OCI-M1 (cell line): ENCODE data around the gene UFD1.

ENCODE experiments used
- DNase-seq: peaks from one replicate; lab custom pipeline; 2025; lab: John Stamatoyannopoulos, UW

UFD1 gene

GRCh38 chr22:19424186-19424500 is 54.9 kb downstream of the UFD1 start:
- DNase-seq = no peak

- no peak for DNase-seq
These were observed 56.3 kb downstream of the UFD1 start for GRCh38 chr22:19422440-19423301.

GRCh38 chr22:19420321-19420720 is 58.7 kb downstream of the UFD1 start:
- DNase-seq = no peak

DNA sequence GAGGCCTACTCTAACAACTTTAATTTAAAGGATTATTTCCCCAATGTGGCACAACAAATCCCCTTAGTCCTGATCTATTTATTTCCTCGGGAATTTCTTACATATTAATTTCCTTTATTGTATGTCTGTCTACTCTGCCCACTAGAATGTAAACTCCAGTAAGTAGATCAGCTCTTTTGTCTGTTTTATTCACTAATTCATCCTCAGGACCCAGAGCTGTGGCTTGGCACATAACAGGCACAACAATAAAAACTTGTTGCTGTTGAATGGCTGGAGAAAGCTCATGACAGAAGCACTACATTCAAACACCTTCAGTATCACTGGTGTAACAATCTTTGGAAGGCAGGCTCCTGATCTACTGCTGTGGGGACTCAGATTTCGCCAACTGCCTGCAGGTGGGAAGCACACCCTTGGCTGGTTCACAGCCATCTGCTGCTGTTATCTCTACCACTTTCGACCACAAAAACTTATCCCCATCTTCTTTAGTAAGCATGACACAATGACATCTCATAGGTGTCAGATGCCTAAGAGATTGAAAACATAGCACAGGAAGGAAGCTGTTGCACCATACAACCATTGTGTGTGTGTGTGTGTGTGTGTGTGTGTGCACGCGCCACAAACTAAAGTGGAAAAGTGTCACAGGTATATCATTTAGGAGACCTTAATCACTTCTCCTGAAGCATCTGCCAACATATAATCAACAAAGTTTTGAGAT is 59.4 kb downstream of the UFD1 start:
- DNase-seq = peak; percentile 86

- DNase-seq = peak; percentile 99
These were observed 59.9 kb downstream of the UFD1 start for GRCh38 chr22:19419086-19419463.

DNA sequence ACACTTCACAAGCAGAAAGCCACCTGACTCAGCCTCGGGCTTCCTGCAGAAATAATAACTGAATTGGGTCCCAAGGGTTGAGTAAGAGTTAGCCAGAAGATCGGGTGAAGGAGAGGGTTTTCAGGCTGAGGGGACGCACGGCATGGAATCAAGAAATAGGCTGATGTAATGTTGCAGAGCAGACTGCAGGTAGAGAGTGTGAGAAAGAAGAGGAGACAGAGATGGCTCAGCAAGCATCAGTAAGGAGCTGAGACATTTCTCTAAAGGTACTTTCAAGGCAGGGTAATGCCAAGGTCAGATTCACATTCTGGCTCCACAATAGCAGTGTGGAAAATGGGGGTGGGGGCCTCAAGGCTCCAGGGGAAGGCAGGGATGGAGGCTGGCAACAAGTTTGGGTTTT is 66.1 kb downstream of the UFD1 start:
- DNase-seq = no peak

DNA sequence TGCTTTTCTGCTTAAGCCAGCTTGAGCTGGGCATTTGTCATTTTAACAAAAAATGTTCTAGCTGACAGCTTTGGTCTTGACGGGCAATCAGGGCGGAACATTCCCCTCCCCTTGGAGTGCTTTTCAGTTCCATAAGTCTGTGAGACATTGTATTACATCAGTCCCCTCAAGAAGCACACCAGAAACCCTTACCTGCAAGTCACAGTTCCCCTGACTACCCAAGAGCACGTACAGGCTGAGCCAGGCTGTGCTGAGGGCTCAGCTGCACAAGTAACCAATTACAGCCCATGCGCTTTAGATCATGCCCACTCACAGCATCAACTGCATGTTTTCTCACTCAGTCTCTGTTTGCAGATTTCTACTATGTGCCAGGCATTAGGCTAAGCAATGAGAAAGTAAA is 66.5 kb downstream of the UFD1 start:
- no peak for DNase-seq

- no peak for DNase-seq
These were observed 67.3 kb downstream of the UFD1 start for GRCh38 chr22:19411690-19412045.

DNA sequence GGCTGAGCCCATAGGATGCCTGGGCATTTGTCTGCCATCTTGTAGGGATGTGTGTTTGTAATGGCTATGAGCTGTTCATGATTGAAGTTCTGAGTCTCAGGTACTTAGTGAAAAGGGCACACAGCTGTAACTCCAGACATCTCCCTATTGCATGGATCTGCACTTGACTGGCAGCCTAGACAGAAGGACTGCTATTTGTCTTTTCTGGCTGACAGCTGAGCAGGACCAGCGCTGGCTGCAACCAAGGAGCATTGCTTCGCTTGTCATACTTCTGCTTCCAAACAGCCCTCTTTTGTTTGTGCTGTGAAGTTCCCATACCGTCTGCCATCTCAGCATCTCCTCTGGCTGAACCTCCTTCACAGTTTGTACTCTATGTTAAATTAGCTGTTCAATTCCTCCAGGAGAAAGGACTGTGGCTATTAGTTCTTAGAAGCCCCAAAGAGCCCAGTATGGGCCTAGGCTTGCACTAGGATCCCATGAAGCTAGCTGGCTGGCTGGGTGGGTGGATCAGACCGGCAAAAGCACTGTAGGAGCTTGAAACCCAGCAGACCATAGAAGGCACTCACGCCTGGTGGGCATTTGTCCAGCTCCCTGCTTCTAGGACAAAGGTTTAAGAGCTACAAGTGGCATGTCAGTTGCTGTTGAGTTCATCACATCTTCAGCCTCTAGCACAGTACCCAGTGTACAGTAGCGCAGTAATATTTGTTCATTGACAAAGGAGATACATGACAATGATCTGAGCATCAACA is 67.9 kb downstream of the UFD1 start:
- no peak for DNase-seq

DNA sequence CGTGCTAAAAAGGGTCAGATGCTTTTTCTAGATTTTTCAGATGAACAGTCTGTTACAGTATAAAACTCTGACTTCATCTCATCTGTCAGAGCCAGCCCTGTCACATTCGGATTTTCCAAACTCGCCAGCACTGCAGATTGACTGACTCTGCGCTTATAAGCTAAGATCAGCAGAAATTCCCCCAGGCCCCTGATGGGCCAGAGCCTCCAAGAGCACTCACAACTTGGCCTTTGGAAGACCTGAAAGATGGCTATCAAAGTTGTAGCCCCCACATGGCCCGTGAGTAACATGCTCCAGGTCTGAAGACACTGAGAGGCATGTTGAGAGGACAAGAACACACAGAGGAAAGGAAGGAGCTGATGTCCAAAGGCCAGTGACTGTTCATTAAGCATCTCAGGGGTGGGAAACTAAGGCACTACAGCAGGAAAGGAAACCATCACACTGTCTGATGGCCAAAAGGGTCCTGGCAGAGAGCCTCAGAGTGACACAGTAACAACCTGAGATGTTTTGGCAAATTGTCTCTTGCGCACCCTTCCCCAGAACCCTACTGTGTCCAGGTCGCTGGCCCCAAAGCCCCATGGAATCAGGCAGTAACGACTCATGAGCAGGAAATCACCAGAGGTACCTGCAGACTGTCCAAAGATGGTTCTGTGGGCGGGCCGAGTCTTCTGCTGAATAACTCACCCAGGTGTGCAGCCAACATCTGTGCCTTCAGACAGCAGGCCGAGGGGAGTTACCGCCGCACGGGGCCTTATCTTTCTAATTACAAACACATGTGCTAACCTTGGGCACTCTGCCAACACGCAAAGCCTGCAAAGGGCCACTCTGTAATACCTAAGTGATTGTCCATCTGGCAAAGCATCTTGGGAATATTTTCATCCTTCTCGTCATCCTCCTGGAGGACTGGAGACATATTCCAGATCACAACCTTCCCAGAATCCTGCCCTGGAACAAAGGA is 71.1 kb downstream of the UFD1 start:
- DNase-seq = no peak

DNA sequence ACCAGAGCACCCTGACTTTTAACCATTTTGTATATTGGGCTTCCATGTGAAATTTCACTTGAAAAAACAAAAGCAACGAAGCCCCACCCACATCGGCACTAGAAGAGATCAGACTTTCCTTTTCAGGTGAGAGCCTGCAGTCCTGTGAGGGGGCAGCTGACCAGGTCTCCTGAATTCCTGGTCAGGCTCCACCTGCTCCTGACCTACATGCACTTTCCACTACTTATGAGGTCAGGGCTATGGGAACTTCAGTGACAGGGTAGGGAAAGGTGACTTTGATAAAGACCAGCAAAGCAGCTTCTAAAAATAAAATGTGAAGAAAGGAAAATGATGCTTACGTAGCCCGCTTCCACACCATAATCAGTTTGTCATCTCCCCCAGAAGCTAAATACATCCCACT is 72.1 kb downstream of the UFD1 start:
- no peak for DNase-seq

DNA sequence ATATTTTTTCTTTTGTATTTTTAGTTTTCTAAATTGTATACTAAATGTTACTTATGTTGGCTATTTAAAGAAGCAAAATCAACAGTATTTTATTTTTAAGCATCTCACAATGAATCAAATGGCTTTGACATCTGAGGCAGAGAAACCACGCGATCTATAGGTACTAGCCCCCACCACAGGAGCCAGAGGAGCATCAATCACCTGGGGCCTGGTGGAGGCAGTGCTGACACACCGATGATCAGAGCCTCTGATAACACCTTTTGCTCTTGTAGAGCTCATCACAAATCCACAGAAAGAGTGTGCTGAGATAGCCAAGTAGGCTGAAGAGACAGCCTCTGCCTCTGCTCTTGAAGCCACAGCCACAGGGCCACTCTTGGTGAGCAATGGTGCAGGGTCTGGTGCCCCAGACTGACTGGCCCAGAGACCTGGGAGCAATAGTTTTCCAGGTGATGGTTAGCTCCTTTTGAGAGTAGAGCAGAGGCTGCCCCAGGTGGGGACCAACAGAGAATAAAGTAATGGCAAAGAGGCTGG is 72.6 kb downstream of the UFD1 start:
- no peak for DNase-seq

DNA sequence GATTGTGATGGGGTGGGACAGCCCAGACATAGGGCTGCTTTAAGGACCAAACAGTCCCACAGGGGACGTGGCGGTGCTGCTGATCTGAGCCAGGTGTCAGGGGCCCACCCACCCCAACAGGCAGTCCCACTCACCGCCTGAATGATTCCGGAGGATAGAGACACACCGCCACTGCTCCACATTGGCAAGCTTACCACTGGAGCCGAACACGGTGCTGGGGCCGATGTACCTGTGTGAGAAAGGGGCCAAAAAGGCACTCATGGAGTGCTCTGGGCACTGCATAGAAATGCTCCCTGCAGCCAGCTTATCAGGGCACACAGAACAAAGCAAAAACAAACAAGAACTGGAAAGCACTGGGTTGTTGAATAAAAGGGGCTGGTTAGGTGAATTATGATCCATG is 73.3 kb downstream of the UFD1 start:
- DNase-seq = no peak

DNA sequence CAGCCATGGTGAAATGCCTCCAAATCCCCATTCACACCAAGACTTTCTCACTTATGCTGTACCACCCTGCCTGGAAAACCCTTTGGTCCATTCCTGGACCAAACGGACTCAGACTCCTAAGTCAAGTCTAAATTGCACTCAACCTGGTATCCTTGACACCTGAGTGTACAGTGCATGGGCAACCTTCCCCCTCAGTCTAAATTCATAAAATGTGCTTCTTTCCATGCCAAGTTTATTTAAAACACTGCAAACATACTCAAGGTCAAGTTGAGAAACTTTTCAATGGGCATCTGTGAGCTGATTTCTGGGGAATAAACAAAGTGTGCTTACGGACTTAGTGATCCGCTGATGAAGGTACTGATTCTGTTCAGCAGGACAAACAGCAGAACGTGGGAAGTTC is 73.9 kb downstream of the UFD1 start:
- DNase-seq = no peak

DNA sequence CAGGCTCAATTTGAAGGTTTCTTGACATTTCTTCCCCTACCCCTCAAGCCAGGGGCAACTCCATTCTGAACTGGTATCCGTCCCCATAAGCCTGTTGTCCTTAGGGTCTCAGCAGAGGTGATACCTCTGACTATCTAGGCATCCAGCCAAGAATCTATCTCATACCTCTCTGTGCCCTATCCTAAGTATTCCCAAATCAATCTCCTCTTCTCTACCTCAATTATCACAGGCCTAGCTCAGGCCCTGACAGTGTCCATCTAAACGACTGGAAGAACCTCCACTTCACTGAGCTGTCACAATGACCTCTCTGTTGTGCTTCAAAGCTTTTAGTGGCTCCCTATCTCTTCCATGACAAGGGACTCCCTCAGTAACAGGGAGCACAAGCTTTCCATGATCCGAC is 74.3 kb downstream of the UFD1 start:
- DNase-seq = no peak

DNA sequence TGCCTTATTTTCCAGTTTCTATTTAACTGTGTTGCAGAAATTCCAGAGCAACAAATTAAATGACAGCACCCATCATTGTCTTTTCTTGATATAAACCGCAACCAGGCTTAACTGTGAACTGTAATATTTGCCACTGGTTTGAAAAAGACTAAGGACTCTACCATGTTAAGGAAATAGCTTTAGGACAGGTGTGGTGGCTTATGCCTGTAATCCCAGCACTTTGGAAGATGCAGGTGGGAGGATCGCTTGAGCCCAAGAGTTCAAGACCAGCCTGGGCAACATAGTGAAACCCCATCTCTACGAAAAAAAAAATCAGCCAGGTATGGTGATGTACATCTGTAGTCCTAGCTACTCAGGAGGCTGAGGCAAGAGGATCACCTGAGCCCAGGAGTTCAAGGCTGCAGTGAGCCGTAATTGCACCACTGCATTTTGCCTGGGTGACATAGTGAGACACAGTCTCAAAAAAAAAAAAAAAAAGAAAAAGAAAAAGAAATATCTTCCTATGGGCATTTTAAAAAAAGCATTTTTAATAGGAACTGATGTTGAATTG is 76.3 kb downstream of the UFD1 start:
- DNase-seq = no peak

DNA sequence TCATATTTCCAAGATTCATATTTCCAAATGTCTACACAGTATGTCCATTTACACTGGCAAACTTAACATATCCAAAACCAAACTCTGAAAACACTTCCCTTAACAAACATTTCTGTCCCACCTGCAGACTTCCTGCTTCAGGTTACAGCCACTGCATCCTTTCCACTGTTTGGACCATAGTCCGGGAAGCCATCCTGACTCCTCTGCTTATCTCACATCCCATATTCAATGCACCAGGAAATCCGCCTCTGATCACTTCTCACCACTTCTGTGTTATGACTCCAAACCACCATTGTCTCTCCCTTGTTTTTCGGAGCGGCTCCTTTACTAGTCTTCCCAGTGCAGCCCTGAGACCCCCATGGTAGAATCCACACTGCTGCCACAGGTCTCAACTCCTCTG is 77.5 kb downstream of the UFD1 start:
- DNase-seq = no peak

DNA sequence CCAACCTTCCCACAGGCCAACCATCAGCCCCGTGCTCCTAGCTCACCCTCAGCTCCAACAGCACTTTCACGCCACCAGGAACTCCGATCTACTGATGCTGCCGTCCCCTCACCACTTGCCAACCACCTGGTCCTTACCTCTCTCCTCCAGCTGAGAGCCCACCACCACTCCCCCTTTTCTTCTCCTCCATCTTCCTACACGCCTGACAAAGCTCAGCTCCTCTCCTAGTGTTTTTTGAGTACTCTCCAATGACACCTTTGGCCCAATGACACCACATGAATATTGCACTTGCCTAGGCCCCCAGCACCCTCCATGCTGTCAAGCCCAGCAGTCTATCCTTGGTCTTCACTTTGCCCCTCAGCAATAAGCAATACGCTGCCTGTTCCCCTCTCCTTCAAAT is 78.1 kb downstream of the UFD1 start:
- no peak for DNase-seq
